Measurements from ENCODE around the gene ACAP2.

DNA sequence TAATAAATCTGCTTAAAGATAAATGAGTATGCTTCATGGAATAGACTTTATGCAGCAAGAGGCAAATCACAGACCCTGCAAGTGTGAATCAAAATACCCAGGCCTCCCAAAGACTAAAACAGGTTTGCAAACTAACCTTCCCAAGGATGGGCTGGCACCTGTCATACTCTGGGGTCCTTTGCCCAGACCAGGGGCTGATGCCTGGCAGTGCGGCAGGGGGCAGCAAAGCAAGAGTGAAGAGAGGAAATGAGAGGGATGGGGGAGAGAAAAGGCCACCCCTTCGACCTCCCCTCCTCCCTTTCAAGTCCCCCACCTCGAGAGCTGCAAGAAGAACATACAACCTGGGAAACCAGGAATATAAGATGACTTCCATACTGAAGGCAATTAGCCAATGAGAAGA, 203.7 kb downstream of the ACAP2 start:
- TF ChIP-seq, protein P1, sequence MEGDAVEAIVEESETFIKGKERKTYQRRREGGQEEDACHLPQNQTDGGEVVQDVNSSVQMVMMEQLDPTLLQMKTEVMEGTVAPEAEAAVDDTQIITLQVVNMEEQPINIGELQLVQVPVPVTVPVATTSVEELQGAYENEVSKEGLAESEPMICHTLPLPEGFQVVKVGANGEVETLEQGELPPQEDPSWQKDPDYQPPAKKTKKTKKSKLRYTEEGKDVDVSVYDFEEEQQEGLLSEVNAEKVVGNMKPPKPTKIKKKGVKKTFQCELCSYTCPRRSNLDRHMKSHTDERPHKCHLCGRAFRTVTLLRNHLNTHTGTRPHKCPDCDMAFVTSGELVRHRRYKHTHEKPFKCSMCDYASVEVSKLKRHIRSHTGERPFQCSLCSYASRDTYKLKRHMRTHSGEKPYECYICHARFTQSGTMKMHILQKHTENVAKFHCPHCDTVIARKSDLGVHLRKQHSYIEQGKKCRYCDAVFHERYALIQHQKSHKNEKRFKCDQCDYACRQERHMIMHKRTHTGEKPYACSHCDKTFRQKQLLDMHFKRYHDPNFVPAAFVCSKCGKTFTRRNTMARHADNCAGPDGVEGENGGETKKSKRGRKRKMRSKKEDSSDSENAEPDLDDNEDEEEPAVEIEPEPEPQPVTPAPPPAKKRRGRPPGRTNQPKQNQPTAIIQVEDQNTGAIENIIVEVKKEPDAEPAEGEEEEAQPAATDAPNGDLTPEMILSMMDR (IDR thresholded peaks at IDR 0.05): no peak
- TF ChIP-seq POLR2AphosphoS5 (IDR thresholded peaks at IDR 0.05): no peak
- no peak for TF ChIP-seq EP300 (IDR thresholded peaks at IDR 0.05)
- no peak for TF ChIP-seq POLR2A (IDR thresholded peaks at IDR 0.05; ENCODE audit: low read depth)
